Measurements from ENCODE around the gene EDN2.

EDN2 gene

DNA sequence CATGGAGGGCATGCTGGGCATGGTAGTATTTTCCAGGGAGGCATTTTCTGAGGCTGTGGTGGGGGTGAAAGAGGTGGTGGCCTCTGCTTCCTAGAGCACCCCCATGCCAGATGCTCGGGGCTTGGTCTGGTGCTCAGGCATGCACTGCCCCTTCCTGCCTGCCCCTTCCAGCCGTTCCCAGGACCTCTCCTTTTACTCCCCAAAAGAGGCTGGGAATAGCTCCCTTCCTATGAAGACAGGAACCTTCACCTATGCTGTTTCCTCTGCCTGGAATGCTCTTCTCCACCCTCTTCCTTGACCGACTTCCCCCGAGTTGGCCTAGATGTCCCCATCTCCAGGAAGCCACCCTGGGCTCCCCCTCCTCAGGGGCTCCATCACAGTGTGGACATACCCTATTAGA, 9.1 kb downstream of the EDN2 start:
- Histone ChIP-seq H3K27me3 (ENCODE audit: insufficient read depth, poor library complexity, severe bottlenecking) (peaks cover 2% of the 10 kb centered on the region), H3K4me3 (replicated peaks; ENCODE audit: insufficient read depth, low read length) (no peak overlapping the region), H3K27ac (replicated peaks) (no peak overlapping the region)
- DNase-seq (ENCODE audit: low read depth in 1 of 2, low spot score in 1 of 2) = no peak
- TF ChIP-seq SPI1 (IDR thresholded peaks at IDR 0.05; ENCODE audit: borderline replicate concordance, low read depth) (no peak), REST (IDR thresholded peaks at IDR 0.05; ENCODE audit: insufficient replicate concordance, low read depth) (no peak), POLR2AphosphoS5 (IDR thresholded peaks at IDR 0.05; ENCODE audit: low read depth) (no peak), CTCF (IDR thresholded peaks at IDR 0.05; ENCODE audit: insufficient read depth, low read length) (no peak), GABPA (IDR thresholded peaks at IDR 0.05; ENCODE audit: low read depth) (no peak)

DNA sequence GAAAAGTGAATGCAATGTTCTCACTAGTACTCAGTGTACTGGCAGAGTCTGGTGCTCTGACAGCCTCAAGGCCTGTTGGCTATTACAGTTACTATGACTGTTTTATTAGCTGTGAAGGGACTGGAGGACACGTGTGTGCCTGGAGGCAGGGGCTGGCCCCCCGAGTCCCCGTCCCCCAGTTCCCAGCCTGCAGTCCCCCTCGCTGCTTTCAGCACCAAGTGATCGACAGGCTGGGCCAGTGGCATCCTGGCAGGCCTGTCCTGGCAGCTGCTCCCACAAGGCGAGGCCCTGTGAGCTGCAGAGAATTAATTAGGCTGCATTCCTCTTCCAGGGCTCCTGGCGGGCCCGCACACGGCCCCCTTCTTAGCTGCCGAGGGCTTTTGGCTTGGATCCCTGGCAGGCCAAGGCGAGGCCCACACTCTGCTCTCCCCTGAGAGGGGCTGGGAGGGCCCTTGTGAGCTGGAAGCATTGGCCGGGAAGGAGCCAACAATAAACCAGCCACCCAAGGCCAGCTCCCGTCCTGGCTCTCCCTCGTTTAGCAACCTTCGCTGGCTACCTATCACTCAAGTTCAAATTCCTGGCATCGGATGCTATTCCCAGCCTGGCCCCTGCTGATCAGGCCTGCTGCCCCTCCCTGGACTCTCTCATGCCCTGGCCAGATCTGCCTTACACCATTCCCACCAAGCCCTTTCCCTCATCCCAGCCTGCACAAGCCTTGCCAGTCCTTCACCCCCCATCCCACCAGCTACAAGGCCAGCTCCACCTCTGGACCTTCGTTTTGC, 9.8 kb downstream of the EDN2 start:
- no peak for TF ChIP-seq CTCF (IDR thresholded peaks at IDR 0.05; ENCODE audit: insufficient read depth, low read length)
- no peak for TF ChIP-seq GABPA (IDR thresholded peaks at IDR 0.05; ENCODE audit: low read depth)
- TF ChIP-seq SPI1 (IDR thresholded peaks at IDR 0.05; ENCODE audit: borderline replicate concordance, low read depth) = no peak
- no peak for TF ChIP-seq POLR2AphosphoS5 (IDR thresholded peaks at IDR 0.05; ENCODE audit: low read depth)
- no peak for TF ChIP-seq REST (IDR thresholded peaks at IDR 0.05; ENCODE audit: insufficient replicate concordance, low read depth)
- Histone ChIP-seq H3K27ac (replicated peaks) (no peak overlapping the region), H3K27me3 (ENCODE audit: insufficient read depth, poor library complexity, severe bottlenecking) (peaks cover 2% of the 10 kb centered on the region), H3K4me3 (replicated peaks; ENCODE audit: insufficient read depth, low read length) (no peak overlapping the region)
- no peak for DNase-seq (ENCODE audit: low read depth in 1 of 2, low spot score in 1 of 2)

- DNase-seq (ENCODE audit: low read depth in 1 of 2, low spot score in 1 of 2) = no peak
- Histone ChIP-seq H3K27ac (replicated peaks) (no peak overlapping the region), H3K4me3 (replicated peaks; ENCODE audit: insufficient read depth, low read length) (no peak overlapping the region)
These were observed 10.6 kb downstream of the EDN2 start for GRCh38 chr1:41473738-41474362.

More at GRCh38 chr1:41473738-41474362, 10.6 kb downstream of the EDN2 start:
- peaks cover 2% of the 10 kb centered on the region for H3K27me3 ChIP-seq (ENCODE audit: insufficient read depth, poor library complexity, severe bottlenecking)
- TF ChIP-seq GABPA (IDR thresholded peaks at IDR 0.05; ENCODE audit: low read depth) (no peak), CTCF (IDR thresholded peaks at IDR 0.05; ENCODE audit: insufficient read depth, low read length) (no peak), REST (IDR thresholded peaks at IDR 0.05; ENCODE audit: insufficient replicate concordance, low read depth) (no peak), POLR2AphosphoS5 (IDR thresholded peaks at IDR 0.05; ENCODE audit: low read depth) (no peak), SPI1 (IDR thresholded peaks at IDR 0.05; ENCODE audit: borderline replicate concordance, low read depth) (no peak)

Measured in HL-60 (cell line).